HL-60/S4 (cell line): Measurements from ENCODE around the gene DAZAP2.

Experiments
- in situ Hi-C: fragments of 300-500 bp; cut with MboI; formaldehyde crosslinking; loops from 2 replicates; pipeline ENCODE4 v1.14.3; 2022; ENCODE audit warnings: low sequenced_read_pairs

DAZAP2 gene, protein sequence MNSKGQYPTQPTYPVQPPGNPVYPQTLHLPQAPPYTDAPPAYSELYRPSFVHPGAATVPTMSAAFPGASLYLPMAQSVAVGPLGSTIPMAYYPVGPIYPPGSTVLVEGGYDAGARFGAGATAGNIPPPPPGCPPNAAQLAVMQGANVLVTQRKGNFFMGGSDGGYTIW

DNA sequence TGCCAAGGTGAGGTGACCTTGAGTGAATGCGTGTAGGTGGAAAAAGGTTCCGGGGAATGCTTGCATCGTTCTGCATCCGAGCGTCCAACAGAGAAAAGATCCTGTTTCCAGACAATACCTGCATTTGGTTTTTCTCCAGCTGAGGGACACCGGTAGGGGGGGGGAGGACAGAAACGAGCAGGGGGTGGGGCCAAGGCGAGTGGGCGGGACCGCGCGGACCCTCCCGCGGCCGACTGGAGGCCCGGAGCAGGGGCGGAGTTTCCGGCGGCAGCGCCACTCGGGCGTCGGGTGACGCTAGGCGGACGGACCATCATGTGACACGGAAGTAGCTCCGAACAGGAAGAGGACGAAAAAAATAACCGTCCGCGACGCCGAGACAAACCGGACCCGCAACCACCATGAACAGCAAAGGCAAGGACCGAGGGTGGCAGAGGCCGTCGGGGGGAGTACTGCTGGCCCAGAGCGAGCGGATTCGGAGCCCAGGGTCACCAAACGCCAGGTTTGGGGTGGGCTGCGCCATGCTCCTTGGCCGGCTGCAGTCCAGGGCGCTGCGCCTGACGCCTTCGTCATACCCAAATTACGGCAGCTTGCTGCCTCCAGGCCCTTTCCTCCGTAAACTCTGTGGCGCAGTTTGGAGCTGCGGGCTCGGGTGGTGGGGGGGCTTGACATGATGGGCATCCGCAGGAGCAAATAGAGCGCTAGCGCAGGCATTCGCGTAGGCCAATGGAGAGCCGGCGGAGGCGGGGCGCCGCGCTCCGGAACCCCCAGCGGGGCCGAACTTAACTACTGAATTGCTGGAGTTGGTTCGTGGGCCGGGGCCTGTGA is at the start of gene DAZAP2:
DAZAP2 (plus strand) TSS at position 317 of the 825 bp plus-strand sequence; CDS start at position 399, 82 bp downstream.
- in situ Hi-C loops, result no loop called here

DNA sequence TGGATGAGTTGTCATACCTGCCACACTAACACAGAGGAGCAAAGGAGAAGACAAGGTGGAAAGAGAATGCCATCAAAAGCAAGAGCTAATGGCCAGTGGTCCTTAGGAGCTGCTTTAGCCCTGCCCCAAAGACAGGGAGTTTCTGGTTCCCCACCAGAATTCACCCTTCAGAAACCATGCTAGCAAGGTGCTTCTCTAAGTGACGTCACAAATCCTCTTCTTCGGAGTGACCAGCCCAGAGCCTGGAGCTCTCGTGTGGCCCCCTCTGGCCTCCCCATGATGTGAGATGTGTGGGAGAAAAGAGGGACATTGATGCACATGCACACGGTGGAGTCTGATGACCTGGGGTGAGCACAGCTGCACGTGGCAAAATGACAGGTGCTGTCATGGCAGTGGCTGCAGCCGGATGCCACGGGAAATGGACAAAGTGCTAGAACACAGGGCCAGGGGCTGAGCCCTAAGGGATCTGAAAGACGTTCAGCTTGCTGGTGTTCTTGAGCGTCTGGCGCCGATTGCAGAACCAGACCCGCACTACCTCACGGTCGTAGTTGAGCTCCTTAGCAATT is 48.8 kb upstream of the DAZAP2 start:
- in situ Hi-C loops, result no loop called here

DNA sequence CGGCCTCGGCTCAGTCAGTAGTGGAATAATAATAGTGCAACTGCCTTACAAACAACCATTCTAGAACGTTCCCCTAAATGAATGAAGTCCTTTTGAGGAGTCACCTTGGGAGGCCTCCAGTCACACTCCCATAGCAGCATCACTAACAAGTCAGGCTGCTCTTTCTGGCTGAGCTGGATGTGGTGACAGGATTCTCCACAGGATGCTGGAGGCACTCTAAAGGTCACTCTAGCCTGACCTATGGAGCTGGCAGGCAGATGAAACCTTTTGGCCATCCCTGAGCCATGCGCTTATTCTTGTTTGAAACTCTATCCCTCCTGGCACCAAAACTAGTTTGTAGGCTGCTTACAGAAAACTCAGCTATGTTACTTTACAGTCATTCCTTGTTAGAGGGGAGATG is 47.8 kb upstream of the DAZAP2 start:
- in situ Hi-C loops, result no loop called here

DNA sequence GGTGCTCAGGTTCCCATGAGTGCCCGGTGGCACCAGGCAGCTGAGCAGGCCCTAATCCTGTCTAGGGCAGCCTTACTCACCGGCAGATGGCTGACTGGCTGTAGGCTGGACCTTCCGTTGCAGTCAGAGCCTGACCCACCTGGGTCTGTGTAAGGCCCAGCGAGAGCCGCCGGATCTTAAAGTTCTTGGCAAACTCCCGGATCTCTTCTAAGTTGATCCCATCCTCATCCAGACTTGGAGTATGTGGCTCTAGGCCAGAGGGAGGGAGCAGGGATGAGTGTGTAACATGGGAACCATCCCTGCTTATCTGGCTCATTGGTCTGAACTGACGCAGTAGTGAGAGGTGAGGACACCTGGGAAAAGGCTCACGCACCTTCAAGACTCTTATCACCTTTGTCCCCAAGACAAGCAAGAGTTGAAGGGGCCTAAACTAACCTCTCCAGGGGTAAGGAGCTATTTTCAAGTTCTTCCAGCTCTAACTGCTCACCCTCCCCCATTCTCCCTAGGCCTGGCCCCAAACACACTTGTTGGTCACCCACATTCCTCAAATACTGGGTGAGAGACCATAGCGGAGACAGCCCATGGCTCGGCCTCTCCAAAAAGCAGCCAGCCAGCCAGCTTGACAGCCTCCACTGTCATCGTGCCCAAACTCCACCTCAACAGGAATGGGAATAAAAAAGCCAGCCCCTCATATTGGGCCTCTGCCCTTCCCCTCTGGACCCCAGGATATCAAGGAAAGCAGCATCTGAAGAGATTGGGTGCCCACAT is 46.9 kb upstream of the DAZAP2 start:
- in situ Hi-C loops, result no loop called here

DNA sequence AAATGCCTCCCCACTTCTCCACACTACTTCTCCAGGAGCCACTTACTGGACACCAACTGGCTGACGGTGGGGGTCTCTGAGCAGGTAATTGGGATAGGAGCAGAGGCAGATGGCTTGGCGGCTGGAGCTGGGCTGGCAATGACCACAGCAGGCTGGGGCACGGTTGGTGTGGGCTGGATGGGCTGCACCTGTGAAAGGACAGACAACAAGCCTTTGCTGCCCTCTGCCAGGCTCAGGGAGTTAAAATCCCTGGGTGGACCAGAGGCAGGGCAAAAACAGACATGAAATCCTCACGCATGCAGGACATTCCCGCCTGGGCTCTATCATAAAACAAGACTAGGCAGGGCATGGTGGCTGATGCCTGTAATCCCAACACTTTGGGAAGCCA is 46.3 kb upstream of the DAZAP2 start:
- in situ Hi-C loops, result no loop called here

DNA sequence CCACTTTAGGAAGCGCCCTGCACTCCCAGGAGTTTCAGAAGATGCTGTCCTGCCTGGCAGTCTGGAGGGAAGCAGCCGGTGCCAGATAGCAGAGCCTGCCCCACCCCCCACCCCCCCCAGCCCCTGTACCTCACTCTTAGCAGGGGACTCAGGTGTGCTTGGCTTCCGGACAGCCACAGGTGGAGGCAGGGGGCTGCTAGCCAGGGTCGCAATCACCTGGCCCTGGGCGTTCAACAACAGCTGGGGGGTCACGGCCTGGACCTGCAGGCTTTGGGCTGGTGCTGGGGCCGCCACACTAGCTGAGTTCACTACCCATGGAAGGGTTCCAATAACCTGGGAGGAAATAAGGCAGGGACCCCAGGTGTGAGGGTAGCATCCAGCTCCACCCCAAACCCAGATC is 42.8 kb upstream of the DAZAP2 start:
- in situ Hi-C loops, result no loop called here

DNA sequence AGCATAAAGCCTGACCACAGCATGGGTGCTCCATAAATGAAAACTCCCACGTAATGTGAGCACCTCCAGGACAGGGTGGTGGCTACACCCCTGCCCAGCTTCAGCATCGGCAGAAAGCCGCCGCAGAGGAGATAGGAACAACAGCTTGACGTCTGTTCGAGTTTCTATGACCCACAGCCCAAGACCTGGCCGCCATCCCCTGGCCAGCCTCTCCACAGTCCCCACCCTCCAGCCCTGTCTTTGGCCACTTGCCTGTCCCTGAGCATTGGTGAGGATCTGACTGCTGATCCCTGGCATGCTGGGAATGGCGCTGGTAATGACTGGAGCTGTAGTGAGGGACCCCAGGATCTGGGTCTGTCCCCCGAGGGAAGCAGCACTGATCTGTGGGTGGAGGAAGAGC is 42.1 kb upstream of the DAZAP2 start:
- in situ Hi-C loops, result no loop called here

DNA sequence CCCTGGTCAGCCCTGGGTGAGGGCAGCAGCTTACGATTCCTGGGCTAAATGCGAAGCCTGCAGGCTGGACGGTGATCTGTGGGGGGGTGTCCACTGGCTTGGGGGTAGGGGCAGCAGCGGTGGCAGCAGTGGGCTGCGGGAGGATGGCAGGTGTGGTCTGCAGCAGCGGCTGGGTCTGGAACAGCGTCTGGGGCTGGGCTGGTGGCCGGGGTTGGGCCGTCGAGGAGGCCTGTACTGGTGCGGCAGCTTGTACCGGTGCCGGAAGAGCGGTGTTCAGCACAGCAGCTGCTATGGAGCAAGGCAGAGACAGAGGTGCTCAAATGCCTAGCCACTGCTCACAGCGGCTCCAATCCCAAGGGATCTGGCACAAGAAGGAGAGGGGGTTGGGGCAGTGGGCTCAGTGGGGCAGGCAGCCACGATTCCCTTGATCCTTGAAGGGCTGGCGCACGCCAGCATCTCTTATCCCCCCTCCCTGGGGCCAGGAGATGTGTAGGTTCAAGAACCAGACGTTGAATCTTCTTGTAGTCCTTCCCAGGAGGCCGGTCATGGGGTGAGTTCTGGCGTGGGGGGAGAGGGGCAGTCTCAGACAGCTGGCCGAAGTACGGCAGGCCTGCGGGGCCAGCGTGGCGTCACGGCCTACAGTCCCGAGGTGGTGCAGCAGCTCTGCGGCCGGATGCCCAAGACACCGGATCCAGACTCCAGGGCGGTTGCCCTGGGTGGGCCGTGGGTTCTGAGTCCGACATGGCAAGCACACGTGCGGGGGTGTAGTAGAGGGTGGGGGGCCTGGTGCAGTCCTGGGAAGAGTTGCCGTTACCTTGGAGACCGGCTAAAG is 40.7 kb upstream of the DAZAP2 start:
- in situ Hi-C loops, result no loop called here

DNA sequence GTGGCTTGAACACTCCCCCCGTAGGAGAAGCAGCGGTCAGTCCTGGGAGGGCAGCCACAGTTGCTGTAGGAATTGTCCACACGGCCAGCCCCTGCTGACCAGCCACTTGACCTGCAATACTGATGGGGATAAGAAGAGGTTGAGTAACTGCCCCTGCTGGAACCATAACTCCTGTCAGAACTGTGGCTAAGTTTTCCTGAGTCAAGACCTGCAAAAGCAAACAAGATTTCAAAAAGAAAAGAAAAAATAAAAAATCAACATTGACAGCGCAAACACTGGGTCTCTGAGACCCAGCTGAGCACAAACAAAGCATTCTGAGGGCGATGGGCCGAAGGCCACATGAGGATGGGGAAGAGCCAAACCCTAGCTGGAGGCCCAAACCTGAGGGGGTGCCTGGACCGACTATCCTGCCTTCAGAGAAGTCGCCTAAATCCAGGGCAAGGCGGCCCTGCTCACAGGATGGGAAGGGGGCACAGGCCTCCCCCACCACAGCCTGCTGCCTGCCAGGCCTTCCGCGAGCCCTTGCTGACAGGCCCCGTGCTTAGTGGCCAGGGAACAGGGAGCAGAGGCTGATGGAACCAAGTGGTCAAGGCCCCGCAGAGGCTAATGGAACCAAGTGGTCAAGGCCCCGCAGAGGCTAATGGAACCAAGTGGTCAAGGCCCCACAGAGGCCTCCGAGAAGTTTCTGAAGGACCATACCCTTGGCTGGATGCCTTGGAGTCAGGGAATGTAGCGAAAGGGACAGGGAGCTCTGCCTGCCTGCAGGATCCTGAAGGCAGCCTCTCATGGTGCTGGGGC is 39.9 kb upstream of the DAZAP2 start:
- in situ Hi-C loops, result no loop called here

DNA sequence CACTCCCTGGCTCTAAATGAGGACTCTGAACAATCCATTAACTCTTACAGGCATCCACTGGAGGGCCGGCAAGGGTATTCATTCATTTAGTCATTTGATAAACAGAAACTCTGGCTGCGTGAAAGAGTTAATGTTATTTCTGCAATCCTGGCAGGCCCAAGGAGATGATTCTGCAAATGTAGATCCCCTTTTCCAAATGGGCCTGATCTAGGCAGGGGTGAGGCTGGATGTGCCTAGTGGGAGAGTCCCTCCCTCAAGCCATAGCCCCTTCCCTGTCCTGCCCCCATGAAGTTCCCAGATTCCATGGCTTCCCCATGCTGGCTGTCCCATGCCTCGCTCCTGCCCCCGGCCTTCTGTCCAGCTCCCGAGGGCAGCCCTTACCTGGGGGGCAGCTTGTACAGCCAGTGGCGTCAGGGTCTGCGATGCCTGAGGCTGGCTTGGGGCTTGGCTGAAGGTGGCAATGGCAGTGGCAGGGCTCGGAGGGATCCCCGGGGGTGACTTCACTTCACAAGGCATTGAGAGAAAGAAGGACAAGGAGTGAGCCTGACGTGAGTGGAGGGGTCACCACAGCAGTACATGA is 39.2 kb upstream of the DAZAP2 start:
- in situ Hi-C loops, result no loop called here

DNA sequence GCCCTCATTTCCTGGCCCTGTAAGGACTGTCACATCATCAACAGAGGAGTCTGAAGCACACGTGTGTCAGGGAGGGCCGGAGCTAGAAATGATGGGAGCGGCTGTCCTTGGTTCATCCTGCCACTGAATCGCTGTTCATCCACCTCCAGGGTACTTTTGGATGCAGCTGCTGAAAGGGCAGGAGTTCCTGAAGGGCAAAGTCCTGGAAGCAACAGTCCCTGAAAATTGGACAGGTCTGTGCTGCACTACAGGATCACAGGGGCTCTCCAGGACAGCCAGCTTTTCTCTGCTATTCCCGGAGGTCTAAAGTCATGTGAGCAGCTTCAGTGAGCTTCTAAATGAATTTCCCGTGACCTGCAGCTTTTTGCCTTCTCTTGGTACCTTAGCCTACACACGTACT is 38.5 kb upstream of the DAZAP2 start:
- in situ Hi-C loops, result no loop called here

DNA sequence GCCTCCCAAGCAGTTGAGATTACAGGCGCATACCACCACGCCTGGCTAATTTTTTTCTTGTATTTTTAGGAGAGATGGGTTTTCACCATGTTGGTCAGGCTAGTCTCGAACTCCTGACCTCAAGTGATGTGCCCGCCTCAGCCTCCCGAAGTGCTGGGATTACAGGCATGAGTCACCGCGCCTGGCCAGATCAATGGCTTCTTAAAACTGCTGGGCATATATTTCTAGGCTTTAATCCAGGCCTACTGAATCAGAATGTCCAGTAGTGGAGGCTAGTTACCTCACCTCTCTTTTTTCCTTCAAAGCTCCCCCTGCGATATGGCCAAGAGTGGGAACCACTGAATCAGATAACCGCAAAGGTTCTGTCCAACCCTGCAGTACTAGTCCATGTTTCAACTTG is 37.8 kb upstream of the DAZAP2 start:
- in situ Hi-C loops, result no loop called here

DNA sequence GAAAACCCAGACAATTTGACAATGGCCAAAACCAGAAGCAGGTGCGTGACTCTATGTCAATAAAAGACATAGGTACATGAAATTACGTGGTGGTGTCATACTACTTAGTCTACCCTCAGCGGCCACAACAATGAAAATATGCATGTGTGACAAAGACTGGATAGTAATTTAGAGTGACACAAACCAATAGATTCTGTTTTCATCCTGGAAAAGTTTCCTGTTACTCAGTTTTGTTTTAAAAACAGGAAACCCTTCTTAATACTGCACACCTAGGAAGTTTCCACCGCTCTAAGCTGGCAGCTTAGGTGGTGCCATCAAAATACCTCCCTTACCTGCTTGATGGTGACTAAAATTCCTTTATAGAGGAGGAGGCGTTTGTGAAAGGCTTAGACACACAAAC is 35.9 kb upstream of the DAZAP2 start:
- in situ Hi-C loops, result no loop called here

DNA sequence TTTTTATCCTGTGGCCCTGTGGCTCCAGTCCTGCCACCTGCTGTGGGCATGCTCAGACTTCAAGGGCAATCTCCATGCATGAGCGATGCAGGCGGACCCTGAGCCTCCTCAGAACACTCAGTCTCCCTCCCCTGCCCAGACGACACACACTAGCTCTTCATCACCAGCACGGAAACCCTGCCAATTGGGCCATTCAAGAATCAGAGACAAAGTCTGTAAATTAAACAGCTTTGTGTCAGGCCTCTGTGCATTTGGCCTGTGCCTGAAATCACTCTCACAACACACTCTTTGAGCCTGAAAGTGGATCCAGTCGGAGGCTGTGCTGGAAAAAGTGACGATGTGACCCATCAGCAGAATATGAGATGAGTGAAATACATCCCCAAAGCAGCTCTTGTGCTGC is 33.3 kb upstream of the DAZAP2 start:
- in situ Hi-C loops, result no loop called here

DNA sequence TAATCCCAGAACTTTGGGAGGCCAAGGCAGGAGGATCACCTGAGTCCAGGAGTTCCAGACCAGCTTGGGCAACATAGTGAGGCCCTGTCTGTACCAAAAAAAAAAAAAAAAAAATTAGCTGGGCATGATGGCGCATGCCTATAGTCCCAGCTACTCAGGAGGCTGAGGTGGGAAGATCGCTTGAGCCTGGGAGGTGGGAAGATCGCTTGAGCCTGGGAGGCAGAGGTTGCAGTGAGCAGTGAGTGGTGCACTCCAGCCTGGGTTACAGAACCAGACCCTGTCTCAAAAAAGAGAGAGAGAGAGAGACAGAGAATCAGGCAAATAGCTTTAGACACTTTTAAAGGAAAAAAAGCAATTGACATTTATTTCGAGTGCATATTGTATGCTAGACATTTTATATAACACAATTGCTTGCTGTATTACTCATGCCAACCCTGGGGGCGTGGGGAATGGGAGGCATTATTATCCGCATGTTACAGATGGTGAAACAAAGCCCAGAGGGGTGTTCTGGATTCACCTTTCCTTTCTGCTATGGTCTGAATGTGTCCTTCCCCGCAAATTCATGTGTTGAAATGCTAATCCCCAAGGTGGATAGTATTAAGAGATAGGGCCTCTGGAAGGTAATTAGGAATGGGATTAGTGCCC is 30.5 kb upstream of the DAZAP2 start:
- in situ Hi-C loops, result no loop called here

DNA sequence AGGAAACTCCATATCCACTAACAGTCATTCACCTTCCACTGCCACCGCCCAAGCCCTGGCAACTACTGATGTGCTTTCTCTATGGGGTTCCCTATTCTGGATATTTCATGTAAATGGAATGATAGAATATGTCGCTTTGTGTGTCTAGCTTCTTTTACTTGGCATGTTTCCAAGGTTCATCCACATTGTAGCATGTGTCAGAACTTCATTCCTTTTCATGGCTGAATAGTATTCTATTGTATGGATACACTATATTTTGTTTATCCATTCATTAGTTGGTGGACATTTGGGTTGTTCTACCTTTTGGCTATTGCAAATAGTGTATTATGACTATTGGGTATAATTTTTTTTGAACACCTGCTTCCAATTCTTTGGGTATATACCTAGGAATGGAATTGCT is 29.4 kb upstream of the DAZAP2 start:
- in situ Hi-C loops, result no loop called here

DNA sequence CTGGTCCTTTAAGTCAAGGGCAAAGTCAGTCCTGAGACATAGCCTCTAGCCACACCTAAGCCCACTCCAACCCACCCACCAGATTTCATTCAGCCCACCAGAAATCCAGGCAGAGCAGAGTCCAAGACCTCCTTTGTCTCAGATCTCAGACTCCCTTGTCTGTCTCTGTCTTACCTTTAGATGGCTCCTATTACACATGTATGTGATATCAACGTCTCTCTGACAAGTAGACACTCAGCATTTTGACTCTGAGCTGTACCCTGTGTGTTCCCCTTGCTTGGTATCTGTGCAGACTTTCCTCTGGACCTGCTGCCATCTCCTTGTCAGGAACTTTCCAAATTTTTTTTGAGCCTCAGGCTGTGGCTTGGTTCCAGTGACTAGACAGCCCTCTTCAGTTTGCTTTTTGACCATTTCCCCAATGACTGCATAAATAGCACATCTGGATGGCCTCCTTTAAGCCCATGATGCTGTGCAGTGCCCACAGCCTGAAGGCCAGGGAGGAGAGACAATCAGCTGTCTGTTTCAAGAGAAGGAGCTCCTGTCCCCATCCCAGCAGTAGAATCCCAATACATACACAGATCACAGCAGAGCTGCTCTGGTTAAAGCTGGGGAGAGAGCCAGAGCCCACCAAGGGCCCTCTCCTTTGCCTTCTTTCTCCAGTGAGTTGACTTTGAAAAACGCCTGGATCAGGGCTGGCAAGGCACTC is 27.8 kb upstream of the DAZAP2 start:
- in situ Hi-C loops, result no loop called here

DNA sequence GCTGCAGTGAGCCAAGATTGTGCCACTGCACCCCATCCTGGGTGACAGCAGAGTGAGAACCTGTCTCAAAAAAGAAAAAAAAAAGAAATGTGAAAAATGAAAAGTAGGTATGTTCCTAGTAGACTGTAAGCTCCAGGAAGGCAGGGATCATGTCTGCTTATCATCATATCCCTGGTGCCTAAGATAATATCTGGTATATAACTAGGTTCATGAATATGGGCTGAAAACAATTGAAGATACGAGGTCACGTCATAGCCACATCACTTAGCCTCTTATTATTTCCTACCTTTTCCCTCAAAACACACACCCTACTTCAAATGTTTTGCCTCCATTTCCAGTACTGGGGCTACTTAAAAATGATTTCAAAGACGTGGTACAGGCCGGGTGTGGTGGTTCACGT is 23.7 kb upstream of the DAZAP2 start:
- in situ Hi-C loops, result no loop called here

DNA sequence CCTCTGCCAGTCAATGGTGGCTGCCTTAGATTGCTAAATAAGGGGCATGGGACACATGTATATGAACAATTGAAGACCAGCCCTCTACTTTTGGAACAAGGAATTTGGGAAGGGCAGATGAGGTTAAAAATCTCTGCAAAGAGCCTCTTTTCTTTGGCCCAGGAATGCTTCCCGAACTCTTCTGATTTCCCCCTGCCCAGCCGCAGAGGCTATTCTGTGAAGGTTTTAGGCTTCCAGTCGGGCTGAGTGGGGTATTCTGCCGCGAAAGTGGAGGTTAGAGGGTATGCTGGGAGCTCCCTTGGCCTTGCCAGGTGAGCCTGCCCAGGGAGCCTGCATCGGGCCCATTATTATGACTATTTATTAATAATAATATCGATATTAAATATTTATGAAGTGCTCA is 22.0 kb upstream of the DAZAP2 start:
- in situ Hi-C loops, result no loop called here
